ENCODE data around the gene NOTCH1.
A peak's percentile ranks its signal among the peaks of the same experiment; 100 is the strongest.
"Not testable (repeated sequence)": the region's sequence is repeated elsewhere in the genome, so short reads cannot be mapped to it uniquely, and the experiment has no call there.

The NOTCH1 gene

DNA sequence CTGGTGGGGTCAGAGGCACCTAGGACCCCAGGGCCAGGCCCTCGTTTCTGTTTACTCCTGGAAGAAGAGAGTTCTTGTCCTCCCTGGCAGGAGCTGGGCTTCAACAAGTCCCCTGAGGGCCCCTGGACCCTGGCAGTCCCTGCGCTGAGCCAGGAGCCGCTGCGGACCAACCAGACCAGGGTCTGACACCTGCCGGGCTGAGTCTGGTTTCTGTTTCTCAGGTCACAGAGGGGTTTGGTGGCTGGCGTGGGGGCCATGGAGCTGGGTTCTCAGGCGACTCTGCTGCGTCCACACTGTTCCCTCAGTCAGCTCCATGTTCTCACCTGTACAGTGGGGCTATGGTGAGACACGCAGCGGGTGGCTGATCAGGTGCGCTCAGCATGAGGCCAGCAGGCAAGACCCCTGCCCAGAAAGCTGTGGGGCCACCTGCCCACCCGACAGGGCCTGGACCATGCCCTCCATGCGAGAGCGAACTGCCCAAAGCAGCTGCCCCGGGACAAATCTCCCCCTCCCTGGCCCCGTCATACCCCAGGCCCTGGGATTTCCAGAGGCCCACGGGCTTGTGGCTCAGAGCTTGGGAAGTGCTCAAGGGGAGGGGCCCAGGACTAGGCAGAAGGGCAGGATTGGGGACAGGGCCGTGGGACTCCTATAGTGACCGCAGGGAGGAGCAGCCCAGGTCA, 17.9 kb upstream of the NOTCH1 start:
- no peak for DNase-seq

DNA sequence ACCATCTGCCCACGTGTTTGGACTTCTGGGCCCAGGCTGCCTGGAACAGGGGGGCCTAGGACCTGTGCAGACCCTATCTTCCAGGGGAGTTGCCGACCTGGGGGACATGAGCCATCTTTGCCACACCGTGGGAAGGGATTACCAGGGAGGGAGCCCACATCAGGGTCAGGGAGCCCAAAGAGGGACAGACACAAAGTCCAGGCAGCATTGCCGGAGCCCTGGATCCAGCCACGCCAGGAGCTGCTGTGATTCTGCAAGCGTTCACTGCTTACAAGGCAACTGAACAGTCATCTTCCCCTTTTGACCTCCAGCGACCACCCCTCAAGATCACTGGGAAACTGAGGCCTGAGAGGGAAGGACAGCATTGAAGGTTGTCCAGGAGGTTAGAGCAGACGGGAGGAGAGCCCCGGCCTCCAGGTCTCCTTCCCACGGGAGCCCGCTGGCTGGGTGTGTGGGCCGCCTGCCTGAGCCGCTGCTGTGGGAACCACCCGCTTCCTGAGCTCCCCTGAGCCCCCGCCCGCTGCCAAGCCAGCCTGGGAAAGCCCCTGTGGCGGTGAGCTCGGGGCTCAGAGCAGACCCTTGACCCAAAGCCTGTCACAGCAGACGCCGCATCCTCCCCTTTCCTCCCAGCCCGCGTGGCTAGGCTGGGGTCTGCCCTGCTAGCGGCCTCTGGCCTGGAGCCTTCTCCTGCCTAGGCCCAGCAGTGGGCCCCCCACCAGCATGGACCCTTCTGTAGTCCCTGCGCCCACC, 17.1 kb upstream of the NOTCH1 start:
- no peak for DNase-seq

DNA sequence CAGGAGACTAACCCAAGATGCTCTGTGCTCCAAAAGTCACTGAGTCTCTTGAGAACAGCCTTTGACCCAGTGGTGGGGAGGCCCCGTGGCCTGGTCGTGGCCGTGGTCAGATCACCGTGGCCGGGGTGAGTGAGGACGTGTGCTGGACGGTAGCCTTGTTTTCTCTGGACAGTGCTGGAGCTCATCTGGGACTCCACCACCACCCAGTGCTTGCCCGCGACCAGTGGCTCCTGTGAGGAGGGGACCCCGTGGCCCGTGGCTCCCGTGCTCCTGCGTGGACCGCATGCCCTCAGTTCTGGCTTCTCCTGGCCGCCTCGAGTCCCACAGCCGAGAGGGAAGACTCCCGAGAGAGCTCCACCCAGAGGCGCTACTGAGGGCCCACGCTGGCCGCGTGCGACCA, 15.9 kb upstream of the NOTCH1 start:
- no peak for DNase-seq

DNA sequence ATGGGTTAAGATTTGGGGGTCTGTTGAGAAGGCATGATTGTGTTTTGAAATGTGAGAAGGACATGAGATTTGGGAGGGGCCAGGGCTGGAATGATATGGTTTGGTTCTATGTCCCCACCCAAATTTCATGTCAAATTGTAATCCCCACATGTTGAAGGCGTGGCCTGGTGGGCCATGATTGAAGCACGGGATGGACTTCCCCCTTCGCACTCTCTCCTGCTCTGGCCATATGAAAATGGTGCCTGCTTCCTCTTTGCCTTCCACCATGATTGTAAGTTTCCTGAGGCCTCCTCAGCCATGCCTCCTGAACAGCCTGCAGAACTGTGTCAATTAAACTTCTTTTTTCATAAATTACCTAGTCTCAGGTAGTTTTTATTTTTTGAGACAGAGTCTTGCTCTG, 14.7 kb upstream of the NOTCH1 start:
- DNase-seq: no peak

DNA sequence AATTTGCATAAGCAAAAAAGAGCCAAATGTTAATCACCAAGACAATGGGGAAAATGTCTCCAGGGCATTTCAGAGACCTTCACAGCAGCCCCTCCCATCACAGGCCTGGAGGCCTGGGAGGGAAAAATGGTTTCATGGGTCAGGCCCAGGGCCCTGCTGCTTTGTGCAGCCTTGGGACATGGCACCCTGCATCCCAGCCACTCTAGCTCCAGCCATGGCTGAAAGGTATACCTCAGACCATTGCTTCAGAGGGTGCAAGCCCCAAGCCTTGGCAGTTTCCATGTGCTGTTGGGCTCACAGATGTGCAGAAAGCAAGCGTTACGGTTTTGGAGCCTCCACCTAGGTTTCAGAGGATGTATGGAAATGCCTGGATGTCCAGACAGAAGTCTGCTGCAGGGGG, 13.5 kb upstream of the NOTCH1 start:
- not testable (repeated sequence) for DNase-seq

DNA sequence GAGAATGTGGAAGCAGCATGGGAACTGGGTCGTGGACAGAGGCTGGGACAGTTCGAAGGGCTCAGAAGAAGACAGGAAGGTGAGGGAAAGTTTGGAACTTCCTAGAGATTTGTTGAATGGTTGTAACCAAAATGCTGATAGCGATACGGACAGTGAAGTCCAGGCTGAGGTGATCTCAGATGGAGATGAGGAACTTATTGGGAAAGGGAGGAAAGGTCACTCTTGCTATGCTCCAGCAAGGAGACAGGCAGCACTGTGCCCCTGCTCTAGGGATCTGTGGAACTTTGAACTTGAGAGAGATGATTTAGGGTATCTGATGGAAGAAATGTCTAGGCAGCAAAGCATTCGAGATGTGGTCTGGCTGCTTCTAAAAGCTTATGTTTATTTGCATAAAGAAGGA, 13.0 kb upstream of the NOTCH1 start:
- not testable (repeated sequence) for DNase-seq

DNA sequence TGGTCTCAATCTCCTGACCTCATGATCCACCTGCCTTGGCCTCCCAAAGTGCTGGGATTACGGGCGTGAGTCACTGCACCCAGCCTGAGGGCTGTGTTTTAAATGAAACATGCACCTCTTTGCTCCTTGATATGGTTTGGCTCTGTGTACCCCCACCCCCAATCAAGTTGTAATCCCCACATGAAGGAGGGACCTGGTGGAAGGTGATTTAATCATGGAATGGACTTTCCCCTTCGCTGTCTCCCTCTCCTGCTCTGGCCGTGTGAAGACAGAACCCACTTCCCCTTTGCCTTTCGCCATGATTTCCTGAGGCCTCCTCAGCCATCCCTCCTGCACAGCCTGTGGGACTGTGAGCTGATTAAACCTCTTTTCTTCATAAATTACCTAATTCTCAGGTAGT, 12.5 kb upstream of the NOTCH1 start:
- no peak for DNase-seq

DNA sequence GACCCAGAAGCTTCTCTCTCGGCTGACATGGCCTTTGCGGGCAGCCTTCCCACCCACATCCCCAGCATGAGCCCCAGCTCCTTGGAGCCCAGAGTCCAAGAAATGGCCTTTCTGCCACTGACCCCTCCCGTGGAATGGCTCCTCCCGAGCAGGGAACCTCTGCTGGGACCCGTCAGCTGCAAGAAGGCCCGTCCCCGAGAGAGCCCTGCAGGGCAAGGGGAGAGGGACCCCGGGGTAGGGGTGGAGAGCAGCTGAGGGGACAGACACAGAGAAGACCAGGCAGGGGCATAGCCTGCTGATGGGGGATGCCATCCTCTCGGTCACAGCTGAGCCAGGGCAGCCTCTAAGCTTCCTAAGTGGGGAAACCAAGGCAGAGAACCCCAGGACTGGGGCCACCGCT, 11.2 kb upstream of the NOTCH1 start:
- no peak for DNase-seq

DNA sequence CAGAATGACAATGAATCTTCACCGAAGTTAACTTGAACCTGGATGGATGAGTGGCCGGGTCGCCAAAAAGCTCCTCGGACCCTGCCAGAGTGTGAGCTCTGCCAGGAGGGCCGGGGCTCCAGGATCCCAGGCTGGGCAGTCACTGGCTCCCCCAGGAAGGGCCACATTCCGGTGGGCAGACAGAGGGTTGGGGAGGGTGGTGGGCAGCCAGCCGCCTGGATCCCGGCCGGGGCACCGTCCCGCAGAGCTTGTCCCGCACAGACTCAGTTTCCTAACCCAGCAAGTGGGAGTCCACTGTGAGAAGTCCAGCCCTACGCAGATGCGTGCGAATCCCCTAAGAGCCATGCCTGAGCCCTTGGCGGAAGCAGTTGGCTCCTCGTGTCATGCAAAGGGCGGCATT, 10.3 kb upstream of the NOTCH1 start:
- no peak for DNase-seq

DNA sequence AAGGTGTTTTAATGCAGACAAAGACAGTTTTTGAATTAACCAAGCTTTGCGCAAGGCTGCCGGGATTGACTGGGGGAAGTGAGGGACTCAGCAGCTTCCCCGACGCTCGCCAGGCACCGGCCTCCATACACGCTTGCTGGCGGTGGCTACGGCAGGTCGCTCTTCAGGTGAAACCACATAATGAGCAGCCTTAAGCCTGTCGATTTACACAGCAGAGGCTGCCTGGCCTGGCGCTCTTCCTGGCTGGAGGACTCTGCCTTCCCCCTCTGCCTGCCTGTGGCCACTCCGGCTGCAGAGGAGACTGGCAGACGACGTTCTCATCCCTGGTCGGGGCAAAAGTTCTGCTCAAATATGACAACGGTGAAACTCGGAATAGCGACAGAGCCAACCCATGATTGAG, 9.0 kb upstream of the NOTCH1 start:
- DNase-seq: no peak

DNA sequence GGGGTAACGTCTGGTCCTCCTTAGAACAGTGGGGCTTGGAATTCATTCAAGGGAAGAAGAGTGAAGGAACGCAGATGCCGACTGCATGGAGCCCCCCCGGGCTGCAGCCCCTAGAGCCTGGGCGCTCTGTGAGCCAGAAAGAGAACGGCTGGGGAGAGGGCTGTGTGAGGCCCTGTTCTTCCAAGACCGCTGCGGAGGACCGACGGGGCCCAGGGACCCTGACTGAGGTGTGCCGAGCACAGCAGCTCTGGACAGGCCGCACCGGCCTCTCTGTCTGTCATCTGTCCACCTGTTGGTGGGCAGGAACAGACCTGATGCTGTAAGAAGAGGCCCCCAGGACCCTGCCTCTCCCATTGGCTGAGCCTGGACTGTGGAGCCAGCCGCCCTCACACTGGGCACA, 7.7 kb upstream of the NOTCH1 start:
- DNase-seq: no peak

DNA sequence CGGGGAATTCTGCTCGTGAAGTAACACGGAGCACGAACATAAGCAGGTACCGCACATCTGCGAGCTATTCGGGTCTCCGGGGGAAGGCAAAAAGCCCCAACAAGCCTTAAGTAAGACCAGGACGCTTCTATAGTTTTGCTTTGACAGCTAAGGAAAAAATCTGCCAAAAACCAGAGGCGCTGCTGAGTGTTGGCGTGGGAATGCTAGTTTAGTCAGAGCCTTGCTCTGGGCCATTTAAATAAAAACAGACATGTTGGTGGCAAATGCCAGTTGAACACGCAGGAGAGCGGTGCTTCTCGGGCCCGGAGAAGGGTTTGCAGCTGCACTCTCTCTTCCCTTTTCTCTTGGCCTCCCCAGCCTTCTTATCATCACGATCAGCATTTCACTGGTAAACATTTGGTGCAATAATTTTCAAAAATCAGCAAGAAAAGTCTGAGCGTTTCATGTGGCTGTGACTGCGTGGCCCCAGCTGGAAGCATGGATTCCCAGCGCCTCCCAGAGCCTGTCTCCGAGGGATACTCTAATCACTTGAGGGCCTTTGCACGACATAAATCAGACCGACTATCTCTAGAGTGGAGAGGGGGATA, 6.4 kb upstream of the NOTCH1 start:
- DNase-seq: peak; percentile 87

DNA sequence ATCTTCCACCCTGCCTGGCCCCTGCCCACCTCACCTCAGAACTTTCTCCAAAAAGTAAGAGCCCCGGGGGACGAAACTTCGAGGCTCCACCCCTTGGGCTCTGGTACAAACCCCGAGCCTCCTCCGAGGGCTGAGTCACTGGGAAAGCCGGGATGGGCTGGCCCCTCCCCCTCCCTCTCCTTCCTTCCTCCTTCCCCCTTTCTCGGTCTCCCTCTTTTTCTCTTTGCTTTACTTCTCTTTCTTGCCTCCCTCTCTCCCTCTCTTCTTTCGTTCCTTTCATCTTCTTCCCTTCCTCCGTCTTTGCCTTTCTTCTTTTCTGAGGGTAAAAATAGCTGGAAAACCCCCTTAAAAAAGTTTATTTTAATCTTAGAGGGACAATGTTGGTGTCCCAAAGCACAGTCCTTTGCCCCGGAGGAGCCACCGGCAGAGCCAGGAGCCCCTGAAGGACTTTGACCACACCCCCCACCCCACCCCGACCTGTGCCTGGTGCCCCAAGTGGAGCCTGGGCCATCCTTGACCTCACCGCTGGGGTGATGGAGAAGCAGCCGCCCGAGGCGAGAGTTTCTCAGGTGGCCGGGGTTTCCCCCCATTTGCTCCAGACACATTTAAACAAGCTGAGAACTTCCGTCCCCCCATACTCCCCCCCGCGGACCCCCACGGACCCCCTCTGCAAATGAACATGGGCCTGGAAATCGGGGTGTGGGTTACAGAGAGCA, 5.7 kb upstream of the NOTCH1 start:
- DNase-seq: peak; percentile 86

DNA sequence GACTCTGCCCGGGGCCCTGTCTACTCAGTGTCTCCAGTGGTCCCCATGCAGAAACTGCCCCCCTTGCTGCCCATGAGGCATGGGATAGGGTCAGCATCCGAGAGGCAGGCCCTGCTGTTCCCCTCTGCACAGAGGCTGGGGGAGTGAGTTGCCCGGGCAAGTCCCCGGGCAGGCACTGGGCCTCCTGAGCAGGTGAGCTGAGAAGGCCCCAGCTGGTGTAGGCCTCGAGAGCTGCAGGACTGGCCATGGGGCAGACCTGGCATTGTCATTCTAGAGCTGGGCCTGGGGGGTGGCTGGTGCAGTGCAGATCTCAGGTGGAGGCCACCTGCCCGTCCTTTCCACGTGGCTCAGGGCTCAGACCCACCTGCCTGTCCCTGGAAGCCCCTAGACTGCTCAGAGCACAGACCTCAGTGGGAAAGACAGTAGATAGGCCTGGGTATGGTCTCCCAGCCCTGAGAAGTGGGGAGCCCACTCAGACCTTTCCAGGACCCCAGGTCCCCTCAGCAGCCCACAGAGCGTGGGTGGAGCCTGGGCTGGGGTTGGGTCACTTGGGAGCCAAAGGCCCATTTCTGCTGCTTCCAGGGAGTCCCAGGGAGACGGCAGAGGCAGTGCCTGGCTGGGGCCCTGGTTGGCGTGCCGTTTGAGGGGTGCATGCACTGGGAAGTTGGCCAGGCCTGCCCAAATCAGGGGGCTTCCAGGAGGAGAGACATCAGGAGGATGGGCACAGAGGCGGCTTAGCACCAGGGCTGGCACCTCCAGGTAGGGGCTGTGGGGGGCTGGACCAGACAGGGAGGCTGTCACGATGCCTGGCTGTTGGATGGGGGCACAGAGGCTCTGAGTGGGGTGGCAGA, 4.8 kb upstream of the NOTCH1 start:
- no peak for DNase-seq

DNA sequence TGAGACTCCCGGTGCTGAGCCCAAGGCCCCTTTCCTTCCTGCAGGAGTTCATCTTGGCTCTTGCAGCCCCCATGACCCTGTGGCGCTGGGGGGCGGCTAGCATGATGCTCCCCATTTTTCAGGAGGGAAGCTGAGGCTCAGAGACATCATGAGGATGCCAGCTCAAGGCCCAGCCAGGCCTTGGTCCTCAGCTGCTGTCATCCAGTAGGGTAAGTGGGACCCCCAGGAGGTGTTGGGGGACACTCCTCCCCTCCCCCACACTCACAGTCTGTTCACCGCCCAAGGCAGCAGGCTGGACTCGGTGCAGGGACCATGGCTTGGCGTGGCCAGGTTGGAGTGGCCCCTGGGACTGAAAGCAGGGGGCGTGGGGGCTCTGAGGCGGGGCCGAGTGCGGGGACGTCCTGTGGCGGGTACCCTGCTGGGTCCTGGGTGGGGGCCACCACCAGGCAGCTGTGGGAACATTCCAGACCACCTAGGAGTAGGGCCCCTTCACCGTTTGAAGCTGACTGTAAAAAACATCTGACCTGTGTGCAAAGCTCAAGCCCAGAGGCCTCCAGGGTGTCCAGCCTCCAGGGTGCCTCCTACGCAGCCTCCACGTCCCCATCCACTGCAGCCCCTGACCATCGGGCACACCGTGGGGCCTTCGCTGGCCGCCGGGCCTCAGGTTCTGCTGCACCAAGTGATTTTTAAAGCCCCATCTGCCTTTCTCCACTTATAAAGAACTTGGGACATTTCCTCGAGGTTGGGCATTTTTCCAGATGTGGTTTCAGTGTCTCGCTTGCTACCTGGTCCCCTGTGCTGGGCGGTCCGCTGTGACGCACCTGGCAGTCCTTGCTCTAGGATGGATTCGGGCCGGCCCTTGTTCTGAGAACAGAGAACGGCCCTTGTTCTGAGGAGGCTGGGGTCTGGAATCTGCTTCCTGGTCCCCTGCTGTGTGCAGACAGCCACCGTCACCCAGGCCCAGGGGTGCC, 3.4 kb upstream of the NOTCH1 start:
- DNase-seq: no peak

DNA sequence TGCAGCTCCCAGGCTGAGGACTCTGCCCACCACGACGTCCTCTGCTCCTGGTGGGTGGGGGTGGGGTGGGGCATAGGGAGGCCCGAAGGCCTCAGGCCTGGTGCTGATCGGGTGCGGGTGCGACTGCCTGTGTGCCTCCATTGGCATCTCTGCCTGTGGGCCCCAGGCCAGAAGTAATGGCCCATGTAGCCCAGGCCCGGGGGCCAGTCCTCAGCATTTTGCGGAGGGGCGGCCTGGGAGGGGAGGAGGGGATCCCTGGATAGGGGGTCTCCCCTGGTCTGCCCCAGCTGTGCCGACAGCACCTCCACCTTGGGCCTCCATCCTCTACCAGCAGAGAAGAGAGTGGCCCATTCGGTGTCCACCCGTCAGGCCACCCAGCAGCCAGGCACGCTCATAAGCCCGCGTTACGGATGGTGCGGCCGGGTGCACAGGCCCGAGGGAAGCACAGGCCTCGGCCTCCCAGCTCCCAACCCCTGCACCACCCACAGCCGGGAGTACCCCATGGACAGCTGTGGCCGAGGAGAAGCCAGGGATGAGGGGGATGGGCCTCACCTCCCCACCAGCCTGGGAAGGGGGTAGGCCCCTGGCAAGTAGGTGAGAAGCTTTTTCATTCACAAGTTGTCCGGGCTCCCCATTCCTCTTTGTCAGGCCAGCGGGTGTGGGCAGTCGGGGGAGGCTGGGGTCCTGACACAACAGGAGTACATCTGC, 1.8 kb upstream of the NOTCH1 start:
- DNase-seq: no peak

DNA sequence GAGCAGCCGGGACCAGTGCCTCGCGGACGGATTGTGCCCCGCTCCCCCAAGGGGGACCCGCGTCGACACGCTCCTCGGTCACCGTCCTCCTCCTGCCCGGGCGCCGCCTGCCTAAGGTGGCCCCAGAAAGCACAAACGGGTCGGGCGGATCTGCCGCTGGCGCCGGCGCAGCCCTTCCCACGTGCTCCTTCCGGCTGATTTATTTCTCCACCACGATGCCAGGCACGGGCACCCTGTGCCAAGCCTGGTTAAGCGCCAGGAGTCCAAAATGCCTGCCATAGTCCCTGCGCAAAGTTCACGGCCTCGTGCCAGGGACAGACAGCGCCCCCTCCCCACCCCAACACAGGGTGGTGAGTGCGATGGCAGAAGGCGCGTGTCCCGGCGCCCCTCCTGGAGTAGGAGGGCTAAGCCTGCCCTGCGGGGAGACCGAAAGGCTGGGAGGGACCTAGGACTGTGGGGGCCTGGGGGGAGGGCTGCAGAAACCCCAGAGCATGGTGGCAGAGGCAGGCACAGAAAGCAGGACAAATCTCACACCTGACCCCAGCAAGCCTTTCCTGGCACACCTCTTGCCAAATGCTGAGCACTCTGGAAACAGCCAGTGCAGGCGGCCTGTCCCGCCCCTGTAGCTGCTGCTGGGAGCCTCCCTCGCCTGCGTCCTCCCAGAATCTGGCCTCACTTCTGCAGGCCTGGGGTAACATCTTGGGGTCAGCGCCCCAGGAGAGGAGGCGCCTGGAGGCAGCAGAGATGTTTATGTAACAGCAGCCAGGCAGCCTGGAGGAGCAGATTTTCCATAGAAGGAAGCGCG, 1.1 kb upstream of the NOTCH1 start:
- DNase-seq: no peak

DNA sequence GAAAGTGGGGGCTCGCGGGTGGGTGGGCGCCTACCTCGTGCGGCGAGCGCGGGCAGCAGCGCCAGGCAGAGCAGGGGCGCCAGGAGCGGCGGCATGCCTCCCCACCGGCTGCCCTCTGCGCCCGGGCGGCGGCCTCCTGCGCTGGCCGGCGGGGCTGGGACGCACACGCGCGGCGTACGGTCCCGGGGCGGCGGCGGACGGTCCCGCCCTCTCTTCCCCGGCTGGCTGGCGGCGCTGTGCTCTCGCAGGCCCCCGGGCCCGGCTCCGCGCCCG, 220 bp downstream of the NOTCH1 start:
- no peak for DNase-seq

DNA sequence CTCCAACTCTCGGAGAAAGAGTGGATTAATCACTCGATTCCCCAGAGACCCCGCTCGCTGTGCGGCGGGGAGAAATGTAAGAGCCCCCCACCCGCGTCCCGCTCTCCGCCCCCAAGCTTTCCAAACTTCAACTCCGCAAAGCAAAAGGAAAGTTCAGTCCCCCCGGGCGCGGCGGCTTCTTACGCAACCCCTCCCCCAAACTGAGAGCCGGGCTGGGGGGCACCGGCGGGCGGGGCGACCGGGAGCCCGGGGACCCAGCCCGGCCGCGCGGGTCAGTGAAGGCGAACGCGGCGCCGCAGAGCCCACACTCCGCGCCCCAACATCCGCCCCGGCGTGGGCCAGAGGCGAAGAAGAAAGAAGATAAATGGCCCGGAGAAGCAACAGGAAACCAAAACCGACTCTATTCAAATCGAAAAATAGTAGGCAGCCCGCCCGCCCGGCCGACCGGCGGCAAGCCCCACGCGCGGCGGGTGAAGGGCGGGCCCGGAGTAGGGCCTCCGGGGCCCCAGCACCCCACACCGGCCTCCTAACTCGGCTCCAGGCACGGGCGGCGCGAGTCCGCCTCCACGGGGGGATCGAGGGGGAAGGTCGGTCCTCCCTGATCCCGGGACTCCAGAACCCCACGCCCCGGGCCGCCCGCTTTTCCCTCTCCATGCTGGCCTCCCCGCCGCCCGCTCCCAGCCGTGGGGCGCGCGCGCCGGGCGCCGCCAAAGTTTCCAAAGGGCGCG, 720 bp downstream of the NOTCH1 start:
- DNase-seq: no peak

DNA sequence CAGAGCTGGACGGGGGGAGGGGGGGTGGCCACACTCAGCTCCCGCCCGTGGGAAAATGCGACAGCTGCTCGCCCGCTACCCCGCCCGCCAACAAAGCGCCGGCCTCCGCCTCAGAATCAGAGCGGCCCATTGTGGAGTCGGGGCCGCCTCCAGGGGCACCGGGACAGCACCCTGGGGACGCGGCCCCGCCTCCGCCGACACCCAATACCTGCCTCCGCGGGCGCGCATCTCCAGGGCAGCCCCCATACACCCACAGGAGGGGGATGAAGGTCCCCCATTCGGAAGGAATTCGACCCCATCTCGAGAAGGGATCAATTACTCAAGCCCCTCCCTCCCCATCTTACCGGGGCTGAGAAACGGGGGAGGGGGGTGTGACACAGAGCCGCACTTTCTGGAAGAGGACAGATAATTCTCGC, 1.3 kb downstream of the NOTCH1 start:
- DNase-seq: peak; percentile 29

All from fibroblast of skin of right biceps (primary cell).